ENCODE results near the gene MCM3.
A peak's percentile ranks its signal among the peaks of the same experiment; 100 is the strongest.

MCM3 gene

GRCh38 chr6:52271852-52272460 is 12.6 kb downstream of the MCM3 start:
- Histone ChIP-seq H3K9ac (ENCODE audit: low read depth, low read length, poor library complexity) (no peak overlapping the region), H3K4me3 (ENCODE audit: low read length in 2 of 2) (no peak overlapping the region), H3K79me1 (ENCODE audit: low read depth, low read length) (peaks cover 2% of the 10 kb centered on the region), H2BK15ac (ENCODE audit: low read length) (no peak overlapping the region), H2AK5ac (ENCODE audit: low read depth, low read length) (no peak overlapping the region), H3K36me3 (replicated peaks in 1 of 2; ENCODE audit: control insufficient read depth in 2 of 2, insufficient read depth in 2 of 2, low read length in 2 of 2) (peaks cover 46 to 97% of the 10 kb centered on the region in 2 donors), H3K27me3 (ENCODE audit: control insufficient read depth in 3 of 3, insufficient read depth in 3 of 3, low read depth in 1 of 3, low read length in 3 of 3) (no peaks in the 10 kb centered on the region), H3K23ac (ENCODE audit: low read depth, low read length, poor library complexity) (no peak overlapping the region), H3K14ac (ENCODE audit: low read length) (no peak overlapping the region), H3K27ac (replicated peaks; ENCODE audit: low read length) (no peak overlapping the region), H4K8ac (ENCODE audit: low read depth, low read length) (no peak overlapping the region), H2BK5ac (ENCODE audit: low read length) (no peak overlapping the region), H4K91ac (ENCODE audit: low read depth, low read length, poor library complexity) (no peak overlapping the region), H2BK12ac (ENCODE audit: low read length) (no peak overlapping the region), H3K4me1 (ENCODE audit: control insufficient read depth in 2 of 2, insufficient read depth in 1 of 2, low read depth in 1 of 2, low read length in 2 of 2) (no peaks in the 10 kb centered on the region), H3K4ac (ENCODE audit: low read length) (no peak overlapping the region), H2BK120ac (ENCODE audit: low read depth, low read length) (no peak overlapping the region), H2AFZ (ENCODE audit: low read length) (no peak overlapping the region), H3K9me3 (replicated peaks in 1 of 2; ENCODE audit: control insufficient read depth in 2 of 2, insufficient read depth in 1 of 2, low read depth in 1 of 2, low read length in 2 of 2) (no peaks in the 10 kb centered on the region), H3K18ac (ENCODE audit: low read length) (no peak overlapping the region), H3K4me2 (ENCODE audit: insufficient read depth, low read length, poor library complexity, severe bottlenecking) (no peak overlapping the region)
- no CpG with 5 or more reads among the region's 9 CpGs for WGBS, 2 donors (ENCODE audit: extremely low coverage in 2 of 2, insufficient read length in 2 of 2, insufficient replicate concordance in 1 of 2)
- no peak for DNase-seq (ENCODE audit: low spot score)

DNA sequence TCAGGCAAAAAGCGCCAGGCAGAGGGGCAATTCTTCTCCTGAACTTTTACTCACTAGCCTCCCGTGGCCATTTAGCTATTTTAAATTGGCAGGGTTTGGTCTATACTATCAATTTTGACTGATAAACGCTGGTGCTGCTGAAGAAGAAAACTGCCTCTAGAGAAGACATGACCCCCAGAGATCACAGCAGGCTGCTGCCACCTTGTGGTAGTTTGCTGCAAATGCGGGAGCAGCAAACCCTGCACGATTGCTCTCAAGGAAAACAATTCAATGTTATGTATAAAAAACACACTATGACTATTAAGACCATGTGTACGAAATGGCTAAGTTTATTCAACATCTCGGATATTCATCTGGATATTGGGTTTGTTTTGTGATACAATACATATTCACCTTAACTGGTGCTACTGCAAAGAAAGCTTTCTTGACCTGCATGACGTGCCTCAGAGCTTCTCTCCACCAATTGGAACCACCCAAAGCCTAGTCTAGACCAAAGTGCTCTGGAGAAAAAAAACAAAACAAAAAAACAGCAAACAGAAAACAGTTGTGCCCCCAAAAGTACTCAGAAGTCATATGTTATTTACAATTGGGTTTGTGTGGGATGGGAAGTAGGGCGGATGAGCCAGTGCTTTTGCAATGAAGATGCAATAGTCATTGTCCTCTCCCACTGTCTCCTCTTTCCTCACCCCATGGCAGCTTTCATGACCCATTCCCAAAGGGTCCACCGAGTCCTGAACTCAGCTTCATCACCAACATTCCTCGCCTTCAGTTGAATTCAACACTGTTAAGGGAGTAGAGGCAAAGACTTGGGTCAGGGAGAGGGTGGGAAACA is 20.6 kb downstream of the MCM3 start:
- Histone ChIP-seq H3K4ac (ENCODE audit: low read length) (no peak overlapping the region), H3K4me1 (ENCODE audit: control insufficient read depth in 2 of 2, insufficient read depth in 1 of 2, low read depth in 1 of 2, low read length in 2 of 2) (no peaks in the 10 kb centered on the region), H4K91ac (ENCODE audit: low read depth, low read length, poor library complexity) (no peak overlapping the region), H3K9ac (ENCODE audit: low read depth, low read length, poor library complexity) (no peak overlapping the region), H3K18ac (ENCODE audit: low read length) (no peak overlapping the region), H2BK15ac (ENCODE audit: low read length) (no peak overlapping the region), H3K23ac (ENCODE audit: low read depth, low read length, poor library complexity) (no peak overlapping the region), H3K27me3 (ENCODE audit: control insufficient read depth in 3 of 3, insufficient read depth in 3 of 3, low read depth in 1 of 3, low read length in 3 of 3) (no peaks in the 10 kb centered on the region), H4K8ac (ENCODE audit: low read depth, low read length) (no peak overlapping the region), H2AK5ac (ENCODE audit: low read depth, low read length) (no peak overlapping the region), H3K27ac (replicated peaks; ENCODE audit: low read length) (no peak overlapping the region), H2AFZ (ENCODE audit: low read length) (no peak overlapping the region), H3K36me3 (replicated peaks in 1 of 2; ENCODE audit: control insufficient read depth in 2 of 2, insufficient read depth in 2 of 2, low read length in 2 of 2) (peaks cover 51 to 83% of the 10 kb centered on the region in 2 donors), H3K79me1 (ENCODE audit: low read depth, low read length) (no peaks in the 10 kb centered on the region), H2BK120ac (ENCODE audit: low read depth, low read length) (no peak overlapping the region), H2BK5ac (ENCODE audit: low read length) (no peak overlapping the region), H3K4me2 (ENCODE audit: insufficient read depth, low read length, poor library complexity, severe bottlenecking) (no peak overlapping the region), H3K14ac (ENCODE audit: low read length) (no peak overlapping the region), H2BK12ac (ENCODE audit: low read length) (no peak overlapping the region), H3K9me3 (replicated peaks in 1 of 2; ENCODE audit: control insufficient read depth in 2 of 2, insufficient read depth in 1 of 2, low read depth in 1 of 2, low read length in 2 of 2) (no peaks in the 10 kb centered on the region), H3K4me3 (ENCODE audit: low read length in 2 of 2) (no peak overlapping the region)
- no CpG with 5 or more reads among the region's 11 CpGs for WGBS, 2 donors (ENCODE audit: extremely low coverage in 2 of 2, insufficient read length in 2 of 2, insufficient replicate concordance in 1 of 2)
- peak; percentile 43 for DNase-seq (ENCODE audit: low spot score)

- Histone ChIP-seq H3K27me3 (ENCODE audit: control insufficient read depth in 3 of 3, insufficient read depth in 3 of 3, low read depth in 1 of 3, low read length in 3 of 3) (no peaks in the 10 kb centered on the region), H3K9ac (ENCODE audit: low read depth, low read length, poor library complexity) (no peak overlapping the region), H2BK120ac (ENCODE audit: low read depth, low read length) (no peak overlapping the region), H3K9me3 (replicated peaks in 1 of 2; ENCODE audit: control insufficient read depth in 2 of 2, insufficient read depth in 1 of 2, low read depth in 1 of 2, low read length in 2 of 2) (peaks cover 0 to 1% of the 10 kb centered on the region in 2 donors), H3K14ac (ENCODE audit: low read length) (no peak overlapping the region), H4K8ac (ENCODE audit: low read depth, low read length) (no peak overlapping the region), H2BK12ac (ENCODE audit: low read length) (no peak overlapping the region), H2AFZ (ENCODE audit: low read length) (no peak overlapping the region), H3K27ac (replicated peaks; ENCODE audit: low read length) (no peak overlapping the region), H3K18ac (ENCODE audit: low read length) (no peak overlapping the region), H3K23ac (ENCODE audit: low read depth, low read length, poor library complexity) (no peak overlapping the region), H3K4me3 (ENCODE audit: low read length in 2 of 2) (no peak overlapping the region), H3K4me1 (ENCODE audit: control insufficient read depth in 2 of 2, insufficient read depth in 1 of 2, low read depth in 1 of 2, low read length in 2 of 2) (no peaks in the 10 kb centered on the region), H3K79me1 (ENCODE audit: low read depth, low read length) (peaks cover 2% of the 10 kb centered on the region), H2BK5ac (ENCODE audit: low read length) (no peak overlapping the region), H3K36me3 (replicated peaks in 1 of 2; ENCODE audit: control insufficient read depth in 2 of 2, insufficient read depth in 2 of 2, low read length in 2 of 2) (peaks cover 41 to 72% of the 10 kb centered on the region in 2 donors), H3K4me2 (ENCODE audit: insufficient read depth, low read length, poor library complexity, severe bottlenecking) (no peak overlapping the region), H3K4ac (ENCODE audit: low read length) (no peak overlapping the region), H2BK15ac (ENCODE audit: low read length) (no peak overlapping the region), H2AK5ac (ENCODE audit: low read depth, low read length) (no peak overlapping the region), H4K91ac (ENCODE audit: low read depth, low read length, poor library complexity) (no peak overlapping the region)
- no CpG with 5 or more reads among the region's 9 CpGs for WGBS, 2 donors (ENCODE audit: extremely low coverage in 2 of 2, insufficient read length in 2 of 2, insufficient replicate concordance in 1 of 2)
- DNase-seq (ENCODE audit: low spot score): no peak
Observed at GRCh38 chr6:52262620-52263344, 21.8 kb downstream of the MCM3 start.

DNA sequence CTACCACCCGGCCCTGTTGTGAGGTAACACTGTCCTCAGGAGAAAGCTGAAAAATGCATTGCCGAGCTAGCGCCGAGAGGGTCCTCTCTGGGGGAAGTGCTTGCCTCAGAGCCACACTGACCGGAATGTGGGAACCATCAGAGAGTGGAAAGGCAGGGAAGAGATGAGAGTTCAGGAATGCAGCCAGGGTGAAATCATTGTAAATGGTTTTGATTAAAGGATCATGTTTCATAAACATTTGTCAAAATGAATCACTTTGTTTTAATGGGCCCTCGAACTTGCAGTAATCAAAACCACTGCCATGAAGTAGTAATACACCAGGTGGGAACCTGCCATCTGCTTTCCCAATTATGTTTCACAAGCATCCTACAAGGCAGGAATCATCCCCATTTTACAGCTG is 23.3 kb downstream of the MCM3 start:
- no peak overlapping the region for H4K91ac ChIP-seq (ENCODE audit: low read depth, low read length, poor library complexity)
- H3K4me2 ChIP-seq (ENCODE audit: insufficient read depth, low read length, poor library complexity, severe bottlenecking): no peak overlapping the region
- no peaks in the 10 kb centered on the region for H3K27me3 ChIP-seq (ENCODE audit: control insufficient read depth in 3 of 3, insufficient read depth in 3 of 3, low read depth in 1 of 3, low read length in 3 of 3)
- H3K36me3 ChIP-seq (replicated peaks in 1 of 2; ENCODE audit: control insufficient read depth in 2 of 2, insufficient read depth in 2 of 2, low read length in 2 of 2): peaks cover 33 to 58% of the 10 kb centered on the region in 2 donors
- no peaks in the 10 kb centered on the region for H3K4me1 ChIP-seq (ENCODE audit: control insufficient read depth in 2 of 2, insufficient read depth in 1 of 2, low read depth in 1 of 2, low read length in 2 of 2)
- H2AK5ac ChIP-seq (ENCODE audit: low read depth, low read length): no peak overlapping the region
- no peak overlapping the region for H2BK120ac ChIP-seq (ENCODE audit: low read depth, low read length)
- no peak overlapping the region for H2AFZ ChIP-seq (ENCODE audit: low read length)
- no peak overlapping the region for H2BK15ac ChIP-seq (ENCODE audit: low read length)
- no peak overlapping the region for H3K23ac ChIP-seq (ENCODE audit: low read depth, low read length, poor library complexity)
- H4K8ac ChIP-seq (ENCODE audit: low read depth, low read length): no peak overlapping the region
- no peak overlapping the region for H2BK5ac ChIP-seq (ENCODE audit: low read length)
- H3K9me3 ChIP-seq (replicated peaks in 1 of 2; ENCODE audit: control insufficient read depth in 2 of 2, insufficient read depth in 1 of 2, low read depth in 1 of 2, low read length in 2 of 2): peaks cover 0 to 1% of the 10 kb centered on the region in 2 donors
- H3K18ac ChIP-seq (ENCODE audit: low read length): no peak overlapping the region
- no CpG with 5 or more reads among the region's 6 CpGs for WGBS, 2 donors (ENCODE audit: extremely low coverage in 2 of 2, insufficient read length in 2 of 2, insufficient replicate concordance in 1 of 2)
- no peak overlapping the region for H3K9ac ChIP-seq (ENCODE audit: low read depth, low read length, poor library complexity)
- no peak overlapping the region for H3K4me3 ChIP-seq (ENCODE audit: low read length in 2 of 2)
- no peak overlapping the region for H3K14ac ChIP-seq (ENCODE audit: low read length)
- no peak for DNase-seq (ENCODE audit: low spot score)
- H3K27ac ChIP-seq (replicated peaks; ENCODE audit: low read length): no peak overlapping the region
- H2BK12ac ChIP-seq (ENCODE audit: low read length): no peak overlapping the region
- H3K79me1 ChIP-seq (ENCODE audit: low read depth, low read length): peaks cover 2% of the 10 kb centered on the region
- H3K4ac ChIP-seq (ENCODE audit: low read length): no peak overlapping the region
